ENCODE data around the gene ST14. TPM values are rescaled to one million over a fixed set of nuclear protein-coding genes. Genes with fewer than 3 reads are reported as not detected.
"Not testable (repeated sequence)": the region's sequence is repeated elsewhere in the genome, so short reads cannot be mapped to it uniquely, and the experiment has no call there.

ST14 gene
- total RNA-seq, 4 donors from 2014 or later, result 335 to 641 (median 446) TPM

GRCh38 chr11:130219148-130219547 is 59.6 kb downstream of the ST14 start:
- TF ChIP-seq, protein P1, sequence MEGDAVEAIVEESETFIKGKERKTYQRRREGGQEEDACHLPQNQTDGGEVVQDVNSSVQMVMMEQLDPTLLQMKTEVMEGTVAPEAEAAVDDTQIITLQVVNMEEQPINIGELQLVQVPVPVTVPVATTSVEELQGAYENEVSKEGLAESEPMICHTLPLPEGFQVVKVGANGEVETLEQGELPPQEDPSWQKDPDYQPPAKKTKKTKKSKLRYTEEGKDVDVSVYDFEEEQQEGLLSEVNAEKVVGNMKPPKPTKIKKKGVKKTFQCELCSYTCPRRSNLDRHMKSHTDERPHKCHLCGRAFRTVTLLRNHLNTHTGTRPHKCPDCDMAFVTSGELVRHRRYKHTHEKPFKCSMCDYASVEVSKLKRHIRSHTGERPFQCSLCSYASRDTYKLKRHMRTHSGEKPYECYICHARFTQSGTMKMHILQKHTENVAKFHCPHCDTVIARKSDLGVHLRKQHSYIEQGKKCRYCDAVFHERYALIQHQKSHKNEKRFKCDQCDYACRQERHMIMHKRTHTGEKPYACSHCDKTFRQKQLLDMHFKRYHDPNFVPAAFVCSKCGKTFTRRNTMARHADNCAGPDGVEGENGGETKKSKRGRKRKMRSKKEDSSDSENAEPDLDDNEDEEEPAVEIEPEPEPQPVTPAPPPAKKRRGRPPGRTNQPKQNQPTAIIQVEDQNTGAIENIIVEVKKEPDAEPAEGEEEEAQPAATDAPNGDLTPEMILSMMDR (IDR thresholded peaks at IDR 0.05), result no peak
- TF ChIP-seq POLR2A (IDR thresholded peaks at IDR 0.05) (no peak), POLR2AphosphoS5 (IDR thresholded peaks at IDR 0.05) (no peak), EP300 (IDR thresholded peaks at IDR 0.05; ENCODE audit: low read depth) (no peak)
- Histone ChIP-seq H3K36me3 (no peaks in the 10 kb centered on the region), H3K9me3 (no peaks in the 10 kb centered on the region), H3K27me3 (no peaks in the 10 kb centered on the region), H3K4me1 (no peaks in the 10 kb centered on the region), H3K27ac (no peak overlapping the region), H3K4me3 (no peak overlapping the region)
- 91% methylated on average over 8 of the region's 8 CpGs; no CpG with 5 or more reads in 1 of the 2 donors for WGBS, 2 donors (ENCODE audit: low coverage in 1 of 2)
- no peak for DNase-seq
- in situ Hi-C loops (cut with MboI; ENCODE audit: low pct_ligation_motif_present in 1 of 4, low pct_unique_long_range_greater_than_20kb in 1 of 4, low sequenced_read_pairs in 3 of 4), result loop anchor here (10.0 to 25.0 kb wide), 4 partner anchors 168 to 643 kb away; partner anchors contain the start of gene ADAMTS8 (in 1 of the 4)
- intact Hi-C loops (cut with DNase I; ENCODE audit: low total_unique reads), result loop anchor here (10.0 kb wide), 1 partner anchor 166 kb away; no protein-coding TSS in a partner anchor

DNA sequence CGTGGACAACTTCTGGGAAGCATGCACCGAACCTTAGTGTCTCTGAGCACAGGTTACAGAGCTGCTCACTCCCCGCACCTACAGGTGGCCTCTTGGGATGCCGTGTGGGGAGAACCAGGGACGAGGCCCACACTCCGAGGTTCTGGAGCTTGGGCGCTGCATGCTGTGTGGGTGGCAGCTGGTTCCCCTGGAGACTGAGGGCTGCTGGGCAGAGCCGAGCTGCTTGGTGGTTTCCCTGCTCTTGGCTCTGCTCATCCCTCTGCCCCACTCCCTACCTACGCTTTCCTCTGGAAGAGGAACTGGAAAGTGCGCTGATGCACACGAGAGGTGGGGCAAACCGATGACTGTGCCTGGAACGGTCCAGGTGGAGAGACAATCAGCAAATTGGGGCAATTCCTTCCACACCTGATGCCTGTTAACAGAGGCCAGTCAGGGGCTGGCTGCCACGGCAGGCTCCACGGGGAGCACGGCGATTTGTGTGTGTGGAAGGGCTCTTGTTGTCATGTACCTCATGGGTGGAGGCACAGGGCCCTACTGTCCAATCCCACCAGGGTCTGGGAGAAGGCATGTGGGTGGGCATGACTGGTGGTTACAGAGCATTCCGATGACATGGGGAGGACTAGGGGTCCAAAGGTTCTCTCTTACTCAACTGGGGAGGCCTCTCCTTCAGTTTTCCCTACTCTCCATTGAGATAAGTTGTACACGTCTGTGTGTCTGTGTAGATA is 60.9 kb downstream of the ST14 start:
- Histone ChIP-seq H3K4me1 (no peaks in the 10 kb centered on the region), H3K9me3 (no peaks in the 10 kb centered on the region), H3K27me3 (no peaks in the 10 kb centered on the region), H3K36me3 (no peaks in the 10 kb centered on the region), H3K27ac (no peak overlapping the region), H3K4me3 (no peak overlapping the region)
- no peak for TF ChIP-seq POLR2A (IDR thresholded peaks at IDR 0.05)
- WGBS, 2 donors (ENCODE audit: low coverage in 1 of 2), result 77% methylated on average over 19 of the region's 19 CpGs; no CpG with 5 or more reads in 1 of the 2 donors
- in situ Hi-C loops (cut with MboI; ENCODE audit: low pct_ligation_motif_present in 1 of 4, low pct_unique_long_range_greater_than_20kb in 1 of 4, low sequenced_read_pairs in 3 of 4) (loop anchor here (25.0 kb wide), 3 partner anchors 167 to 642 kb away; no protein-coding TSS in a partner anchor), intact Hi-C loops (cut with DNase I; ENCODE audit: low total_unique reads) (no loop called here)
- DNase-seq, result no peak

DNA sequence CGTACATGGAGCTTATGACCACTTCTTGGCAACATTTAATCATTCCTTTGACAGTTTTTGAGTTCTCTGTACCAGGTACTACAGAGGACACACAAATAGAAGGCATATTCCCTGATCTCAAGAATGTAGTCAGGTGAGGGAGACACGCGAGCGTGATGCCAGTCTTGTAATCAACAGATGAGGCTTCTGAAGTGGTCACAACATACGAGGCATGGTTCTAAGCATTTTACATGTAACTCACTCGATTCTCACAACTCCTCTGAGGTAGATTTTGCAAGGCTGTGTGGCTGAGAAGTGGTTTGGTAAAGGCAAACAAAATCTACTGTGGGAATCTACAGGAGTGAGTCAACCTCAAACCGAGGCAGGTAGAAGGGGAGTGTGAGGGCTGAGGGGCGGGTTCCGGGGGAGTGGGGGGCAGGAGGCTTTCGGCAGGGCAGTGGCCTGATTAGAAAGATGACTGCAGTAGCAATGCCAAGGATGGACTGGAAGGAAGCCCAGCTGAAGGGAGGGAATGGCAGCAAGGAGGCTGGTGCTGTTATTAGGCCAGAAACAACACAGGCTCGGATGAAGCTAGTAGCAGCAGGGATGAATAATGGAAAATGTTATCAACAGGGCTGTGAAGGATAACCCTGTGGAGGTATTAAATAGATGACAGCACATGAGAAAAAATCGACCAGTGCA is 63.8 kb downstream of the ST14 start:
- H3K4me3 ChIP-seq, result no peak overlapping the region
- intact Hi-C loops (cut with DNase I; ENCODE audit: low total_unique reads) (no loop called here), in situ Hi-C loops (cut with MboI; ENCODE audit: low pct_ligation_motif_present in 1 of 4, low pct_unique_long_range_greater_than_20kb in 1 of 4, low sequenced_read_pairs in 3 of 4) (loop anchor here (25.0 kb wide), 3 partner anchors 164 to 639 kb away; no protein-coding TSS in a partner anchor)
- no peaks in the 10 kb centered on the region for H3K9me3 ChIP-seq
- H3K36me3 ChIP-seq, result no peaks in the 10 kb centered on the region
- DNase-seq, result no peak
- TF ChIP-seq EP300 (IDR thresholded peaks at IDR 0.05; ENCODE audit: low read depth), result no peak
- TF ChIP-seq, protein P1 (IDR thresholded peaks at IDR 0.05), result no peak
- no peak for TF ChIP-seq POLR2A (IDR thresholded peaks at IDR 0.05)
- no peak for TF ChIP-seq POLR2AphosphoS5 (IDR thresholded peaks at IDR 0.05)
- WGBS, 2 donors (ENCODE audit: low coverage in 1 of 2), result 76 to 87% methylated on average over 6 to 12 of the region's 12 CpGs
- H3K4me1 ChIP-seq, result no peaks in the 10 kb centered on the region
- no peaks in the 10 kb centered on the region for H3K27me3 ChIP-seq
- H3K27ac ChIP-seq, result no peak overlapping the region

DNA sequence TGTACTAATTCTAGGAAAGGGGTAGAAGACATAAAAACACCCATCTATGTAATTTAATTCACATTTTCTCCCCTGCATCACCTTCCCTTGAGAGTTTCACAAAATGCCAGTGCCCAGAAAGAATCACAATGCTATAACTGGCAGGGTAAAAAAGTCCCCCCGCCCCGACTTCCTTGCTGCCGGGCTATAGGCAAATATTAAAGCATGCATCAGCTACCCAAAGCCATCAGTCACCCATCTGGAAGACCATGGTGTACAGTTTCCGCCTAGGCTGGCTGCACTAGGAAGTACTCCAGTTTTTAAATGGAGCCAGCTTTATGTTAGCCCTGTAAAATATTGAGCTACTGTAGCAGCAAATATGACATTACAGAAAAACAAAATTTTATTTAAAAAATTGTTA is 67.8 kb downstream of the ST14 start:
- Histone ChIP-seq H3K36me3 (peaks cover 0 to 8% (median 0%) of the 10 kb centered on the region in 4 donors), H3K27ac (no peak overlapping the region), H3K27me3 (no peaks in the 10 kb centered on the region), H3K4me3 (no peak overlapping the region), H3K9me3 (no peaks in the 10 kb centered on the region), H3K4me1 (no peaks in the 10 kb centered on the region)
- no peak for DNase-seq
- intact Hi-C loops (cut with DNase I; ENCODE audit: low total_unique reads) (no loop called here), in situ Hi-C loops (cut with MboI; ENCODE audit: low pct_ligation_motif_present in 1 of 4, low pct_unique_long_range_greater_than_20kb in 1 of 4, low sequenced_read_pairs in 3 of 4) (no loop called here)
- WGBS, 2 donors (ENCODE audit: low coverage in 1 of 2), result 90 to 93% methylated on average over 2 to 4 of the region's 4 CpGs
- TF ChIP-seq EP300 (IDR thresholded peaks at IDR 0.05; ENCODE audit: low read depth) (no peak), POLR2A (IDR thresholded peaks at IDR 0.05) (no peak), POLR2AphosphoS5 (IDR thresholded peaks at IDR 0.05) (no peak)
- TF ChIP-seq, protein P1 (IDR thresholded peaks at IDR 0.05), result no peak

- intact Hi-C loops (cut with DNase I; ENCODE audit: low total_unique reads); H3K27me3 ChIP-seq; H3K4me3 ChIP-seq; H3K9me3 ChIP-seq; H3K27ac ChIP-seq; H3K4me1 ChIP-seq; in situ Hi-C loops (cut with MboI; ENCODE audit: low pct_ligation_motif_present in 1 of 4, low pct_unique_long_range_greater_than_20kb in 1 of 4, low sequenced_read_pairs in 3 of 4); DNase-seq: not testable (repeated sequence)
- peaks cover 0 to 40% (median 2%) of the 10 kb centered on the region in 4 donors for H3K36me3 ChIP-seq
These were observed 73.9 kb downstream of the ST14 start for GRCh38 chr11:130233486-130233885.

DNA sequence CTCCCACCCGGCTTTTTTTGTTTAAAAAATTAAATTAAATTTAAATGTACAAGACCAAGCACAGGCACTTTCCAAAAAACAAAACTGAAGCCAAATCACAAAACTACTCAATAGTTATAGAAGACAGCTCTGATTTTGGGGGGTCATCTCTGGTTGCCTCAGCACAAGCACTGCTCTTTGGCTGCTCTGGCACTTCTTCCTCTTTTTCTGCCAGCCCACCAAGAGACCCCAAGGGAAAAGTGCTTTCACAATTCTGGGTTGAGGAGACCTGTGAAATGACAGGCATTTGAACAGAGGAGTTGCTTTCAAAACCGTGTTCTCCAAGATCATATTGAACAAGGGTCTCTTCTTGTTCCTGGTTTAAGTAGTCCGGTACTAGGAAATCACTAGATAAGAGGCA is 74.3 kb downstream of the ST14 start:
- H3K9me3 ChIP-seq; DNase-seq; H3K27me3 ChIP-seq; H3K27ac ChIP-seq; in situ Hi-C loops (cut with MboI; ENCODE audit: low pct_ligation_motif_present in 1 of 4, low pct_unique_long_range_greater_than_20kb in 1 of 4, low sequenced_read_pairs in 3 of 4); H3K4me3 ChIP-seq; H3K4me1 ChIP-seq; intact Hi-C loops (cut with DNase I; ENCODE audit: low total_unique reads): not testable (repeated sequence)
- peaks cover 0 to 44% (median 4%) of the 10 kb centered on the region in 4 donors for H3K36me3 ChIP-seq
- 86 to 92% methylated on average over 2 to 3 of the region's 3 CpGs for WGBS, 2 donors (ENCODE audit: low coverage in 1 of 2)
